Keratinocyte (primary cell): ENCODE results near the gene ZNF26. TPM values are rescaled to one million over a fixed set of nuclear protein-coding genes. Genes with fewer than 3 reads are reported as not detected.

Experiments used
- DNase-seq: peaks from one replicate; pipeline ENCODE4 v3.0.0-alpha.2; 2011; ENCODE audit warnings: low read depth, missing footprints, low spot score
- FAIRE-seq: peaks from 2 replicates; lab custom pipeline; 2011; peaks lifted over from hg19 to GRCh38; lab: Jason Lieb, UNC
- H2AFZ ChIP-seq: 2 replicates; pipeline ENCODE4 v1.6.0; 2012; ENCODE audit warnings: low read length, control low read depth, inconsistent platforms; ENCODE audit not compliant: control insufficient read depth
- H3K27ac ChIP-seq: 2 replicates; pipeline ENCODE4 v1.5.1; 2011; ENCODE audit warnings: low read length; ENCODE audit not compliant: control insufficient read depth, insufficient read depth
- H3K27me3 ChIP-seq: 3 replicates; pipeline ENCODE4 v1.6.0; 2011; ENCODE audit warnings: low read length; ENCODE audit not compliant: control insufficient read depth, insufficient read depth; ENCODE audit errors: extremely low read depth
- H3K36me3 ChIP-seq, 2 experiments: 2 replicates in 1 of 2; 3 replicates in 1 of 2; pipeline ENCODE4 v1.5.1; 2011; ENCODE audit warnings: low read length in 2 of 2, mild to moderate bottlenecking in 1 of 2; ENCODE audit not compliant: control insufficient read depth in 2 of 2, insufficient read depth in 2 of 2; ENCODE audit errors: extremely low read depth in 1 of 2
- H3K4me1 ChIP-seq: 3 replicates; pipeline ENCODE4 v1.5.1; 2011; ENCODE audit warnings: low read length; ENCODE audit not compliant: control insufficient read depth, insufficient read depth; ENCODE audit errors: extremely low read depth
- H3K4me2 ChIP-seq: 3 replicates; pipeline ENCODE4 v1.6.0; 2011; ENCODE audit warnings: low read depth, low read length; ENCODE audit not compliant: control insufficient read depth, insufficient read depth; ENCODE audit errors: extremely low read depth
- H3K4me3 ChIP-seq, 3 experiments: fragments of 200-600 bp in 1 of 3; sonication (generic) in 1 of 3; 2 replicates in 2 of 3; 3 replicates in 1 of 3; pipeline ENCODE4 v1.5.1; 2011 to 2016; ENCODE audit warnings: low read length in 3 of 3, mild to moderate bottlenecking in 3 of 3, control low read depth in 2 of 3, inconsistent platforms in 1 of 3, low read depth in 1 of 3, mixed read lengths in 1 of 3, mixed run types in 1 of 3, moderate library complexity in 1 of 3; ENCODE audit not compliant: control insufficient read depth in 2 of 3, insufficient read depth in 2 of 3; ENCODE audit errors: extremely low read depth in 1 of 3
- H3K79me2 ChIP-seq: 2 replicates; pipeline ENCODE4 v1.6.0; 2012; ENCODE audit warnings: low read length; ENCODE audit not compliant: control insufficient read depth, insufficient read depth
- H3K9ac ChIP-seq: 3 replicates; pipeline ENCODE4 v1.6.0; 2011; ENCODE audit warnings: low read length; ENCODE audit not compliant: control insufficient read depth, insufficient read depth; ENCODE audit errors: extremely low read depth
- H3K9me1 ChIP-seq: 3 replicates; pipeline ENCODE4 v1.6.0; 2011; ENCODE audit warnings: low read length; ENCODE audit not compliant: control insufficient read depth, insufficient read depth; ENCODE audit errors: extremely low read depth
- H3K9me3 ChIP-seq: 2 replicates; pipeline ENCODE4 v1.5.1; 2012; ENCODE audit warnings: low read depth, low read length; ENCODE audit not compliant: control insufficient read depth
- H4K20me1 ChIP-seq: 3 replicates; pipeline ENCODE4 v1.6.0; 2011; ENCODE audit warnings: low read length; ENCODE audit not compliant: control insufficient read depth, insufficient read depth; ENCODE audit errors: extremely low read depth
- CTCF ChIP-seq, 3 experiments: IDR thresholded peaks in 1 of 3; conservative IDR thresholded peaks in 1 of 3; optimal IDR thresholded peaks in 1 of 3; 2 replicates in 2 of 3; 3 replicates in 1 of 3; pipeline versions ENCODE3 to v1.5.1; 2011; ENCODE audit warnings: low read length in 3 of 3, mild to moderate bottlenecking in 3 of 3, moderate library complexity in 2 of 3, control low read depth in 1 of 3, inconsistent platforms in 1 of 3; ENCODE audit not compliant: insufficient read depth in 2 of 3; ENCODE audit errors: extremely low read depth in 1 of 3
- EZH2 ChIP-seq: IDR thresholded peaks from one replicate; pipeline ENCODE4 v1.6.1; 2012; ENCODE audit warnings: inconsistent platforms, mild to moderate bottlenecking, low read length, moderate library complexity
- dilution Hi-C: fragments of 300-500 bp; cut with MboI; formaldehyde crosslinking; loops from one replicate; pipeline ENCODE4 v1.7.0; 2020; ENCODE audit warnings: low sequenced_read_pairs; ENCODE audit not compliant: extremely low pct_ligation_motif_present
- polyA plus RNA-seq, 5 experiments: library from polyadenylated mRNA; depleted of rRNA in 3 of 5; stranded (reverse) in 3 of 5; stranded (forward) in 1 of 5; unstranded in 1 of 5; fragments of >200 nt; gene quantifications; 1 replicate in 1 of 5; 2 replicates in 3 of 5; 3 replicates in 1 of 5; pipeline versions ENCODE4 v1.2.1 to v1.2.3, GENCODE V29; 2011 to 2012; ENCODE audit warnings: missing spikeins in 2 of 5, low read depth in 1 of 5, low replicate concordance in 1 of 5

The ZNF26 gene
- polyA plus RNA-seq, 1 donor (not counting 4 experiments of a cell fraction or from before 2014, with no cell fraction given), result 4.5 TPM

GRCh38 chr12:132954471-132955048 lies 31.6 kb upstream of the ZNF26 start:
- Histone ChIP-seq H3K9me1 (no peaks in the 10 kb centered on the region), H2AFZ (no peak overlapping the region), H3K4me3 (peak overlapping the region; percentile 75 to 93 (median 86)), H4K20me1 (no peaks in the 10 kb centered on the region), H3K27me3 (no peaks in the 10 kb centered on the region), H3K4me1 (peaks cover 7% of the 10 kb centered on the region), H3K27ac (no peak overlapping the region), H3K79me2 (peaks cover 55% of the 10 kb centered on the region), H3K9me3 (peaks cover 20% of the 10 kb centered on the region), H3K9ac (no peak overlapping the region), H3K36me3 (no peaks in the 10 kb centered on the region), H3K4me2 (peak overlapping the region; percentile 97)
- TF ChIP-seq EZH2 (no peak), CTCF (optimal IDR thresholded peaks at IDR 0.05 in 1 of 3, IDR thresholded peaks at IDR 0.05 in 1 of 3, conservative IDR thresholded peaks at IDR 0.05 in 1 of 3; ENCODE audit: extremely low read depth in 1 of 3, insufficient read depth in 2 of 3, low read length in 3 of 3) (no peak)
- dilution Hi-C loops, result no loop called here
- no peak for FAIRE-seq
- DNase-seq, result no peak

- Histone ChIP-seq H2AFZ (peak overlapping the region; percentile 72), H3K9me1 (no peaks in the 10 kb centered on the region), H3K9me3 (peaks cover 16% of the 10 kb centered on the region), H3K9ac (peak overlapping the region; percentile 82), H3K36me3 (no peaks in the 10 kb centered on the region), H4K20me1 (no peaks in the 10 kb centered on the region), H3K4me3 (peak overlapping the region; percentile 75 to 93 (median 86)), H3K4me1 (peaks cover 7% of the 10 kb centered on the region), H3K27me3 (no peaks in the 10 kb centered on the region), H3K27ac (peak overlapping the region; percentile 70), H3K79me2 (peaks cover 52% of the 10 kb centered on the region), H3K4me2 (peak overlapping the region; percentile 97)
- dilution Hi-C loops, result no loop called here
- DNase-seq (no peak), FAIRE-seq (peak; percentile 17)
- no peak for TF ChIP-seq EZH2
- TF ChIP-seq CTCF (optimal IDR thresholded peaks at IDR 0.05 in 1 of 3, IDR thresholded peaks at IDR 0.05 in 1 of 3, conservative IDR thresholded peaks at IDR 0.05 in 1 of 3; ENCODE audit: extremely low read depth in 1 of 3, insufficient read depth in 2 of 3, low read length in 3 of 3), result no peak
These were observed 30.8 kb upstream of the ZNF26 start for GRCh38 chr12:132955094-132956010.
